ENCODE results near the gene FAT1.
"Not testable (repeated sequence)": the region's sequence is repeated elsewhere in the genome, so short reads cannot be mapped to it uniquely, and the experiment has no call there.

Gene FAT1

GRCh38 chr4:186659935-186660334 lies 63.7 kb downstream of the FAT1 start:
- no peaks in the 10 kb centered on the region; the same call in 1 of the 2 replicates for H3K36me3 ChIP-seq (replicated peaks; ENCODE audit: insufficient read depth, low read length)
- TF ChIP-seq EZH2phosphoT487 (IDR thresholded peaks at IDR 0.05; ENCODE audit: low read length): no peak
- TF ChIP-seq EZH2 (optimal IDR thresholded peaks at IDR 0.05; ENCODE audit: low read depth, low read length): no peak
- no peak for TF ChIP-seq CTCF (IDR thresholded peaks at IDR 0.05; ENCODE audit: low read length)
- H3K9me2 ChIP-seq (replicated peaks; ENCODE audit: insufficient read depth, low read length): no peaks in the 10 kb centered on the region
- H3F3A ChIP-seq (ENCODE audit: insufficient read depth, low read length): no peaks in the 10 kb centered on the region
- H3K9me3 ChIP-seq (replicated peaks; ENCODE audit: insufficient read depth, low read length): no peaks in the 10 kb centered on the region
- no peak overlapping the region for H2AFZ ChIP-seq (ENCODE audit: low read length)
- no peak overlapping the region for H3K27ac ChIP-seq (ENCODE audit: low read length)
- H3K79me2 ChIP-seq (ENCODE audit: low read length): peaks cover 33% of the 10 kb centered on the region
- DNase-seq: no peak
- H3K27me3 ChIP-seq (replicated peaks; ENCODE audit: insufficient read depth, low read length): no peaks in the 10 kb centered on the region
- no peaks in the 10 kb centered on the region; the same call in 1 of the 2 replicates for H3K4me1 ChIP-seq (ENCODE audit: low read length)
- no peak overlapping the region for H3K4me3 ChIP-seq (ENCODE audit: low read length)
- H3K9ac ChIP-seq (ENCODE audit: low read length): no peak overlapping the region
- H4K20me1 ChIP-seq (ENCODE audit: insufficient read depth, low read length): no peaks in the 10 kb centered on the region
- H3K4me2 ChIP-seq (ENCODE audit: low read depth, low read length): no peak overlapping the region

DNA sequence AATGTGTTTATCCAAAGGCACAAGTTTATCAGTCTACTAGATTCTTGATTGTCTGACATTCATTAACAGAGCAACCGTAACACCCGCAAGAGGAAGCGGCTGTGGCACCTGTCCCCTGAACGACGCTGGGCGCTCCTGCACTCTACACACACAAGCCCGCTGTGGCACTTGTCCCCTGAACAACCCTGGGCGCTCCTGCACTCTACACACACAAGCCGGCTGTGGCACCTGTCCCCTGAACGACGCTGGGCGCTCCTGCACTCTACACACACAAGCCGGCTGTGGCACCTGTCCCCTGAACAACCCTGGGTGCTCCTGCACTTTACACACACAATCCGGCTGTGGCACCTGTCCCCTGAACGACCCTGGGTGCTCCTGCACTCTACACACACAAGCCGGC lies 64.2 kb downstream of the FAT1 start:
- not testable (repeated sequence) for H3K4me1 ChIP-seq (ENCODE audit: low read length); H3K9me2 ChIP-seq (replicated peaks; ENCODE audit: insufficient read depth, low read length); H3K9me3 ChIP-seq (replicated peaks; ENCODE audit: insufficient read depth, low read length); H3K9ac ChIP-seq (ENCODE audit: low read length); H2AFZ ChIP-seq (ENCODE audit: low read length); H3K4me2 ChIP-seq (ENCODE audit: low read depth, low read length); DNase-seq; H3K4me3 ChIP-seq (ENCODE audit: low read length); H3K27me3 ChIP-seq (replicated peaks; ENCODE audit: insufficient read depth, low read length); H3K27ac ChIP-seq (ENCODE audit: low read length); H4K20me1 ChIP-seq (ENCODE audit: insufficient read depth, low read length); H3K36me3 ChIP-seq (replicated peaks; ENCODE audit: insufficient read depth, low read length); H3F3A ChIP-seq (ENCODE audit: insufficient read depth, low read length)
- peaks cover 29% of the 10 kb centered on the region for H3K79me2 ChIP-seq (ENCODE audit: low read length)

GRCh38 chr4:186658657-186659056 lies 65.0 kb downstream of the FAT1 start:
- no peak overlapping the region for H3K4me2 ChIP-seq (ENCODE audit: low read depth, low read length)
- H3K4me1 ChIP-seq (ENCODE audit: low read length): no peaks in the 10 kb centered on the region; the same call in 1 of the 2 replicates
- no peak for DNase-seq
- no peaks in the 10 kb centered on the region for H3K27me3 ChIP-seq (replicated peaks; ENCODE audit: insufficient read depth, low read length)
- H3K9me3 ChIP-seq (replicated peaks; ENCODE audit: insufficient read depth, low read length): no peaks in the 10 kb centered on the region
- no peaks in the 10 kb centered on the region for H3F3A ChIP-seq (ENCODE audit: insufficient read depth, low read length)
- no peak overlapping the region for H2AFZ ChIP-seq (ENCODE audit: low read length)
- H3K9ac ChIP-seq (ENCODE audit: low read length): no peak overlapping the region
- TF ChIP-seq CTCF (IDR thresholded peaks at IDR 0.05; ENCODE audit: low read length) (no peak), EZH2phosphoT487 (IDR thresholded peaks at IDR 0.05; ENCODE audit: low read length) (no peak)
- no peaks in the 10 kb centered on the region for H4K20me1 ChIP-seq (ENCODE audit: insufficient read depth, low read length)
- H3K9me2 ChIP-seq (replicated peaks; ENCODE audit: insufficient read depth, low read length): no peaks in the 10 kb centered on the region
- peaks cover 23% of the 10 kb centered on the region for H3K79me2 ChIP-seq (ENCODE audit: low read length)
- no peak overlapping the region for H3K27ac ChIP-seq (ENCODE audit: low read length)
- H3K4me3 ChIP-seq (ENCODE audit: low read length): no peak overlapping the region
- H3K36me3 ChIP-seq (replicated peaks; ENCODE audit: insufficient read depth, low read length): no peaks in the 10 kb centered on the region; the same call in 1 of the 2 replicates

- no peak overlapping the region for H3K4me2 ChIP-seq (ENCODE audit: low read depth, low read length)
Measured at GRCh38 chr4:186657764-186658163, 65.9 kb downstream of the FAT1 start.

More at GRCh38 chr4:186657764-186658163, 65.9 kb downstream of the FAT1 start:
- Histone ChIP-seq H2AFZ (ENCODE audit: low read length) (no peak overlapping the region), H3K4me1 (ENCODE audit: low read length) (no peaks in the 10 kb centered on the region; the same call in 1 of the 2 replicates), H3F3A (ENCODE audit: insufficient read depth, low read length) (no peaks in the 10 kb centered on the region), H4K20me1 (ENCODE audit: insufficient read depth, low read length) (no peaks in the 10 kb centered on the region), H3K27ac (ENCODE audit: low read length) (no peak overlapping the region), H3K4me3 (ENCODE audit: low read length) (no peak overlapping the region), H3K9ac (ENCODE audit: low read length) (no peak overlapping the region), H3K27me3 (replicated peaks; ENCODE audit: insufficient read depth, low read length) (no peaks in the 10 kb centered on the region), H3K79me2 (ENCODE audit: low read length) (peaks cover 23% of the 10 kb centered on the region), H3K9me3 (replicated peaks; ENCODE audit: insufficient read depth, low read length) (no peaks in the 10 kb centered on the region), H3K36me3 (replicated peaks; ENCODE audit: insufficient read depth, low read length) (no peaks in the 10 kb centered on the region; the same call in 1 of the 2 replicates), H3K9me2 (replicated peaks; ENCODE audit: insufficient read depth, low read length) (no peaks in the 10 kb centered on the region)
- no peak for TF ChIP-seq EZH2 (optimal IDR thresholded peaks at IDR 0.05; ENCODE audit: low read depth, low read length)
- TF ChIP-seq CTCF (IDR thresholded peaks at IDR 0.05; ENCODE audit: low read length): no peak
- TF ChIP-seq EZH2phosphoT487 (IDR thresholded peaks at IDR 0.05; ENCODE audit: low read length): no peak
- DNase-seq: no peak
